Liver (tissue), 9 donors: ENCODE data around the gene MRC2. TPM values are rescaled to one million over a fixed set of nuclear protein-coding genes. Genes with fewer than 3 reads are reported as not detected.

Experiments used
- DNase-seq: peaks from one replicate; pipeline ENCODE4 v3.0.0-alpha.2; 2017; ENCODE audit warnings: low spot score
- H3K27ac ChIP-seq, 2 donors: one replicate each; pipeline ENCODE4 v1.7.0; 2013; ENCODE audit warnings: inconsistent platforms in 2 of 2, low read length in 2 of 2, control low read depth in 1 of 2, low read depth in 1 of 2, mild to moderate bottlenecking in 1 of 2
- H3K27me3 ChIP-seq, 4 donors: one replicate each; pipeline versions ENCODE4 v1.6.1 to v1.7.0; 2013; ENCODE audit warnings: low read length in 3 of 4, inconsistent platforms in 1 of 4, mild to moderate bottlenecking in 1 of 4, moderate library complexity in 1 of 4; ENCODE audit not compliant: control insufficient read depth in 4 of 4, insufficient read depth in 4 of 4
- H3K36me3 ChIP-seq, 4 donors: one replicate each; pipeline versions ENCODE4 v1.6.1 to v1.7.0; 2013; ENCODE audit warnings: low read length in 3 of 4, mild to moderate bottlenecking in 3 of 4, low read depth in 1 of 4, moderate library complexity in 1 of 4; ENCODE audit not compliant: control insufficient read depth in 4 of 4, insufficient read depth in 3 of 4
- H3K4me1 ChIP-seq, 4 donors: one replicate each; pipeline versions ENCODE4 v1.6.1 to v1.7.0; 2013; ENCODE audit warnings: low read length in 3 of 4, mild to moderate bottlenecking in 3 of 4, moderate library complexity in 1 of 4; ENCODE audit not compliant: control insufficient read depth in 4 of 4, insufficient read depth in 4 of 4
- H3K4me3 ChIP-seq, 3 donors: one replicate each; pipeline versions ENCODE4 v1.6.1 to v1.7.0; 2013; ENCODE audit warnings: low read length in 3 of 3, control low read depth in 1 of 3, low read depth in 1 of 3, mild to moderate bottlenecking in 1 of 3
- H3K9ac ChIP-seq, 2 donors: one replicate each; pipeline ENCODE4 v1.7.0; 2013; ENCODE audit warnings: low read length in 2 of 2, mild to moderate bottlenecking in 2 of 2, moderate library complexity in 2 of 2, control low read depth in 1 of 2, low read depth in 1 of 2
- H3K9me3 ChIP-seq, 4 donors: one replicate each; pipeline versions ENCODE4 v1.6.1 to v1.7.0; 2013; ENCODE audit warnings: low read length in 3 of 4; ENCODE audit not compliant: control insufficient read depth in 4 of 4
- EGR1 ChIP-seq, 2 donors: IDR thresholded peaks; 2 replicates each; pipeline ENCODE4 v1.6.1; 2016 to 2018; ENCODE audit warnings: antibody characterized with exemption in 2 of 2, low read depth in 2 of 2
- FOXA1 ChIP-seq: IDR thresholded peaks from 2 replicates; pipeline ENCODE4 v1.6.1; 2016; ENCODE audit warnings: antibody characterized with exemption
- FOXA2 ChIP-seq: IDR thresholded peaks from 2 replicates; pipeline ENCODE4 v1.6.1; 2016; ENCODE audit warnings: antibody characterized with exemption
- GABPA ChIP-seq, 2 donors: IDR thresholded peaks in 1 of 2; conservative IDR thresholded peaks in 1 of 2; 2 replicates each; pipeline ENCODE4 v1.6.1; 2016; ENCODE audit warnings: antibody characterized with exemption in 2 of 2, mild to moderate bottlenecking in 1 of 2, moderate library complexity in 1 of 2
- HNF4A ChIP-seq, 2 donors: conservative IDR thresholded peaks; 2 replicates each; pipeline ENCODE4 v1.6.1; 2016; ENCODE audit warnings: antibody characterized with exemption in 2 of 2, mild to moderate bottlenecking in 2 of 2
- HNF4G ChIP-seq: IDR thresholded peaks from 2 replicates; pipeline ENCODE4 v1.6.1; 2016; ENCODE audit warnings: antibody characterized with exemption
- JUND ChIP-seq, 2 donors: IDR thresholded peaks; 2 replicates each; pipeline ENCODE4 v1.6.1; 2016; ENCODE audit warnings: antibody characterized with exemption in 2 of 2
- NR2F2 ChIP-seq: IDR thresholded peaks from 2 replicates; pipeline ENCODE4 v1.6.1; 2016; ENCODE audit warnings: antibody characterized with exemption
- RAD21 ChIP-seq, 2 donors: IDR thresholded peaks; 2 replicates each; pipeline ENCODE4 v1.6.1; 2016; ENCODE audit warnings: antibody characterized with exemption in 2 of 2, mild to moderate bottlenecking in 2 of 2
- RXRA ChIP-seq, 2 donors: IDR thresholded peaks; 2 replicates each; pipeline ENCODE4 v1.6.1; 2017 to 2018; ENCODE audit warnings: antibody characterized with exemption in 2 of 2, mild to moderate bottlenecking in 1 of 2
- SP1 ChIP-seq: IDR thresholded peaks from 2 replicates; pipeline ENCODE4 v1.6.1; 2018; ENCODE audit warnings: antibody characterized with exemption, mild to moderate bottlenecking
- TAF1 ChIP-seq: conservative IDR thresholded peaks from 2 replicates; pipeline ENCODE4 v1.6.1; 2016; ENCODE audit warnings: antibody characterized with exemption, mild to moderate bottlenecking
- YY1 ChIP-seq: IDR thresholded peaks from 2 replicates; pipeline ENCODE4 v1.6.1; 2016; ENCODE audit warnings: antibody characterized with exemption, mild to moderate bottlenecking
- WGBS: extraction: QIAGEN DNeasy Blood & Tissue Kit; methylation state at CpG from one replicate; pipeline ENCODE4 v1.1.7; 2013; 5-methylcytosine and 5-hydroxymethylcytosine counted together
- polyA plus RNA-seq, 2 donors: library from polyadenylated mRNA; stranded (reverse) in 1 of 2; unstranded in 1 of 2; fragments of 200-250 nt in 1 of 2; fragments of >200 nt in 1 of 2; fragmentation: Nextera tagmentation in 1 of 2; extraction: Ambion mirVana in 1 of 2; gene quantifications; one replicate each; pipeline versions ENCODE4 v1.2.1 to v1.2.3, GENCODE V29; 2013 to 2015
- total RNA-seq, 2 donors: library from RNA; depleted of rRNA; stranded (reverse); fragments of >200 nt; gene quantifications; one replicate each; pipeline ENCODE4 v1.2.3, GENCODE V29; 2014
- TF ChIP-seq, protein P1 (sequence below): IDR thresholded peaks from 2 replicates; pipeline ENCODE4 v1.6.1; 2016; ENCODE audit warnings: antibody characterized with exemption
- TF ChIP-seq, protein P2 (sequence below): fragments of 150-350 bp; IDR thresholded peaks from 2 replicates; pipeline ENCODE4 v1.5.1; 2017; ENCODE audit warnings: improper control_type of control experiment, low read depth, low read length; ENCODE audit not compliant: missing input control
- TF ChIP-seq, protein P3 (sequence below): IDR thresholded peaks from 2 replicates; pipeline ENCODE4 v1.6.1; 2016; ENCODE audit warnings: antibody characterized with exemption
- TF ChIP-seq, protein P4 (sequence below): IDR thresholded peaks from 2 replicates; pipeline ENCODE4 v1.6.1; 2016; ENCODE audit warnings: antibody characterized with exemption, mild to moderate bottlenecking
- donor health status: healthy.
- donor health status: healthy.
- donor health status: healthy.
- donor health status: healthy.
- donor health status: healthy.

MRC2 gene
- total and polyA plus RNA-seq, 4 donors: 0.49 to 81.1 (median 2.8) TPM

DNA sequence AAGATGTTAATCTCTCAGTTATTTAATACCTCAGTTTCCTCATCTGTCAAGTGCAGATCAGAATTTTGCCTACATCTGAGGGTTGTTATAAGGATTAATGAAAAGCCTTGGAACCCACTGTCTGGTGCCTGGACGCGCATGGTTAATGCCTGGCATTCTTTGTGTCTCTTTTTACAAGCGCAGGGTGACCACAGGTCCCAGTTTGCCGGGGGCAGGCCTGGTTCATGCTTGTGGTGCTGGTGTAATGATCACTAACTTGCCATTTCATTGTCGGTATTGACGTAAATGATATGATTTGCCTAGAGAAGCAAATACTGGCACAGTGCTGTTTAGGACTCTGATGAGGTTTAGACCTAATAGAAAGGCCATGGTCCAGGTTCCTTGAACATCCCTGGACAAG lies 23.1 kb downstream of the MRC2 start:
- no peak for DNase-seq
- Histone ChIP-seq H3K9me3 (no peaks in the 10 kb centered on the region), H3K4me3 (no peak overlapping the region), H3K9ac (no peak overlapping the region), H3K4me1 (peaks cover 0 to 18% (median 9%) of the 10 kb centered on the region in 4 donors), H3K27me3 (no peaks in the 10 kb centered on the region), H3K27ac (no peak overlapping the region), H3K36me3 (no peaks in the 10 kb centered on the region)
- TF ChIP-seq YY1 (no peak), HNF4G (no peak), RAD21 (IDR thresholded peaks at IDR 0.05) (no peak), GABPA (IDR thresholded peaks at IDR 0.05 in 1 of 2, conservative IDR thresholded peaks at IDR 0.05 in 1 of 2) (no peak), TAF1 (no peak), NR2F2 (no peak), SP1 (no peak), FOXA1 (no peak), EGR1 (IDR thresholded peaks at IDR 0.05; ENCODE audit: low read depth in 2 of 2) (no peak)
- TF ChIP-seq, protein P1, sequence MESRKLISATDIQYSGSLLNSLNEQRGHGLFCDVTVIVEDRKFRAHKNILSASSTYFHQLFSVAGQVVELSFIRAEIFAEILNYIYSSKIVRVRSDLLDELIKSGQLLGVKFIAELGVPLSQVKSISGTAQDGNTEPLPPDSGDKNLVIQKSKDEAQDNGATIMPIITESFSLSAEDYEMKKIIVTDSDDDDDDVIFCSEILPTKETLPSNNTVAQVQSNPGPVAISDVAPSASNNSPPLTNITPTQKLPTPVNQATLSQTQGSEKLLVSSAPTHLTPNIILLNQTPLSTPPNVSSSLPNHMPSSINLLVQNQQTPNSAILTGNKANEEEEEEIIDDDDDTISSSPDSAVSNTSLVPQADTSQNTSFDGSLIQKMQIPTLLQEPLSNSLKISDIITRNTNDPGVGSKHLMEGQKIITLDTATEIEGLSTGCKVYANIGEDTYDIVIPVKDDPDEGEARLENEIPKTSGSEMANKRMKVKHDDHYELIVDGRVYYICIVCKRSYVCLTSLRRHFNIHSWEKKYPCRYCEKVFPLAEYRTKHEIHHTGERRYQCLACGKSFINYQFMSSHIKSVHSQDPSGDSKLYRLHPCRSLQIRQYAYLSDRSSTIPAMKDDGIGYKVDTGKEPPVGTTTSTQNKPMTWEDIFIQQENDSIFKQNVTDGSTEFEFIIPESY: no peak
- TF ChIP-seq, protein P2, sequence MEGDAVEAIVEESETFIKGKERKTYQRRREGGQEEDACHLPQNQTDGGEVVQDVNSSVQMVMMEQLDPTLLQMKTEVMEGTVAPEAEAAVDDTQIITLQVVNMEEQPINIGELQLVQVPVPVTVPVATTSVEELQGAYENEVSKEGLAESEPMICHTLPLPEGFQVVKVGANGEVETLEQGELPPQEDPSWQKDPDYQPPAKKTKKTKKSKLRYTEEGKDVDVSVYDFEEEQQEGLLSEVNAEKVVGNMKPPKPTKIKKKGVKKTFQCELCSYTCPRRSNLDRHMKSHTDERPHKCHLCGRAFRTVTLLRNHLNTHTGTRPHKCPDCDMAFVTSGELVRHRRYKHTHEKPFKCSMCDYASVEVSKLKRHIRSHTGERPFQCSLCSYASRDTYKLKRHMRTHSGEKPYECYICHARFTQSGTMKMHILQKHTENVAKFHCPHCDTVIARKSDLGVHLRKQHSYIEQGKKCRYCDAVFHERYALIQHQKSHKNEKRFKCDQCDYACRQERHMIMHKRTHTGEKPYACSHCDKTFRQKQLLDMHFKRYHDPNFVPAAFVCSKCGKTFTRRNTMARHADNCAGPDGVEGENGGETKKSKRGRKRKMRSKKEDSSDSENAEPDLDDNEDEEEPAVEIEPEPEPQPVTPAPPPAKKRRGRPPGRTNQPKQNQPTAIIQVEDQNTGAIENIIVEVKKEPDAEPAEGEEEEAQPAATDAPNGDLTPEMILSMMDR: no peak
- 90% methylated on average over 6 of the region's 6 CpGs for WGBS

DNA sequence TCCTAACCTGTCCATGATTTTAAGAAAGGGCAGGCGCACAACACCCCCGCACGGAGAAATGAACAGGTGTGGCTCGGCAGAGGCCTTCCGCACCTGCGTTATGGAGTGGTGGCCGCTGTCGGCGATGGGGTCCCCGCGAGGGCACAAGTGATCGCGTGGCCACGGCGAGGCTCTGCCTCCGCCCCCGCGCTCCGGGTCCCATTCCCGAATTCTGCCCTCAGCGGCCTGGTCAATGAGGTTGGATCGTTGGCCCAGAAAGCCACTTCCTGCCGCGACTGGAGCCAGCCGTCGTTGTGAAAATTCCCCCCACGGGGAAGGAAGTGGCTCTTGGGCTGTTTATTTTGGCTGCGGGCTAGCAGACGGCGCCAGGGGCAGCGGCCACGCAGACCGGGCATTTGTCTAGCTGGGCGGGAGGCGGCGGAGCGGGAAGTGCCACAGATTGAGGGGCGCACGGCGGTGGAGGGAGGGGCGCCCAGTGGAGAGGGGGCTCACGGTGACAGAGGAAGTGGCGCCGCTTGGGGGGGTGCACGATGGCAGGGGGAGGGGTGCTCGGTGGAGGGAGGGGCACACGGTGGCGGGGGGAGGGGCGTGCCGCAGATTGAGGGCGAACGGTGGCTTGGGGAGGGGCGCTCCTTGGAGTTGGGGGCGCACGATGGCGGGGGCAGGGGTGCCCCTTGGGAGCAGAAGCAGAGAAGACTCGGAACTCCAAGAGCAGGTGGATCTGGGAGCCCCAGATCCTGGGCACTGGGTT lies 25.0 kb downstream of the MRC2 start:
- WGBS: 4% methylated on average over 57 of the region's 57 CpGs
- Histone ChIP-seq H3K9me3 (no peaks in the 10 kb centered on the region), H3K9ac (peak overlapping the region in 1 of 2 donors; percentile 54), H3K36me3 (no peaks in the 10 kb centered on the region), H3K27ac (peak overlapping the region; percentile 79 to 90), H3K4me1 (peaks cover 0 to 18% (median 11%) of the 10 kb centered on the region in 4 donors), H3K4me3 (peak overlapping the region in 2 of 3 donors; percentile 55 to 67), H3K27me3 (no peaks in the 10 kb centered on the region)
- no peak for DNase-seq
- TF ChIP-seq EGR1 (IDR thresholded peaks at IDR 0.05; ENCODE audit: low read depth in 2 of 2): peak; percentile 79 to 95
- TF ChIP-seq, protein P3, sequence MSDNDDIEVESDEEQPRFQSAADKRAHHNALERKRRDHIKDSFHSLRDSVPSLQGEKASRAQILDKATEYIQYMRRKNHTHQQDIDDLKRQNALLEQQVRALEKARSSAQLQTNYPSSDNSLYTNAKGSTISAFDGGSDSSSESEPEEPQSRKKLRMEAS: peak; percentile 82
- peak in 1 of 2 donors; percentile 26 for TF ChIP-seq RAD21 (IDR thresholded peaks at IDR 0.05)
- TF ChIP-seq, protein P4, sequence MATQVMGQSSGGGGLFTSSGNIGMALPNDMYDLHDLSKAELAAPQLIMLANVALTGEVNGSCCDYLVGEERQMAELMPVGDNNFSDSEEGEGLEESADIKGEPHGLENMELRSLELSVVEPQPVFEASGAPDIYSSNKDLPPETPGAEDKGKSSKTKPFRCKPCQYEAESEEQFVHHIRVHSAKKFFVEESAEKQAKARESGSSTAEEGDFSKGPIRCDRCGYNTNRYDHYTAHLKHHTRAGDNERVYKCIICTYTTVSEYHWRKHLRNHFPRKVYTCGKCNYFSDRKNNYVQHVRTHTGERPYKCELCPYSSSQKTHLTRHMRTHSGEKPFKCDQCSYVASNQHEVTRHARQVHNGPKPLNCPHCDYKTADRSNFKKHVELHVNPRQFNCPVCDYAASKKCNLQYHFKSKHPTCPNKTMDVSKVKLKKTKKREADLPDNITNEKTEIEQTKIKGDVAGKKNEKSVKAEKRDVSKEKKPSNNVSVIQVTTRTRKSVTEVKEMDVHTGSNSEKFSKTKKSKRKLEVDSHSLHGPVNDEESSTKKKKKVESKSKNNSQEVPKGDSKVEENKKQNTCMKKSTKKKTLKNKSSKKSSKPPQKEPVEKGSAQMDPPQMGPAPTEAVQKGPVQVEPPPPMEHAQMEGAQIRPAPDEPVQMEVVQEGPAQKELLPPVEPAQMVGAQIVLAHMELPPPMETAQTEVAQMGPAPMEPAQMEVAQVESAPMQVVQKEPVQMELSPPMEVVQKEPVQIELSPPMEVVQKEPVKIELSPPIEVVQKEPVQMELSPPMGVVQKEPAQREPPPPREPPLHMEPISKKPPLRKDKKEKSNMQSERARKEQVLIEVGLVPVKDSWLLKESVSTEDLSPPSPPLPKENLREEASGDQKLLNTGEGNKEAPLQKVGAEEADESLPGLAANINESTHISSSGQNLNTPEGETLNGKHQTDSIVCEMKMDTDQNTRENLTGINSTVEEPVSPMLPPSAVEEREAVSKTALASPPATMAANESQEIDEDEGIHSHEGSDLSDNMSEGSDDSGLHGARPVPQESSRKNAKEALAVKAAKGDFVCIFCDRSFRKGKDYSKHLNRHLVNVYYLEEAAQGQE: peak; percentile 27
- TF ChIP-seq NR2F2: peak; percentile 14
- TF ChIP-seq, protein P2: no peak
- TF ChIP-seq RXRA (IDR thresholded peaks at IDR 0.05): peak; percentile 29 to 53
- peak; percentile 82 for TF ChIP-seq FOXA2
- TF ChIP-seq GABPA (IDR thresholded peaks at IDR 0.05 in 1 of 2, conservative IDR thresholded peaks at IDR 0.05 in 1 of 2): peak; percentile 40 to 79
- no peak for TF ChIP-seq JUND (IDR thresholded peaks at IDR 0.05)
- TF ChIP-seq YY1: peak; percentile 38
- peak; percentile 38 for TF ChIP-seq TAF1
- TF ChIP-seq FOXA1: peak; percentile 81
- TF ChIP-seq SP1: peak; percentile 64
- peak; percentile 12 to 35 for TF ChIP-seq HNF4A (conservative IDR thresholded peaks at IDR 0.05)
- TF ChIP-seq HNF4G: no peak
- TF ChIP-seq, protein P1: no peak
